ENCODE results near the gene NPIPB2.

GRCh38 chr16:11986521-11987057 lies 44.7 kb upstream of the NPIPB2 start:
- TF ChIP-seq CTCF (conservative IDR thresholded peaks at IDR 0.05; ENCODE audit: low read depth, low read length): no peak
- TF ChIP-seq EZH2phosphoT487 (IDR thresholded peaks at IDR 0.05; ENCODE audit: borderline replicate concordance, low read length): no peak

Data from PC-3 (cell line).